H9 (cell line): Measurements from ENCODE around the gene COL4A2. TPM values are rescaled to one million over a fixed set of nuclear protein-coding genes. Genes with fewer than 3 reads are reported as not detected.

Source experiments
- DNase-seq: peaks from one replicate; pipeline ENCODE4 v3.0.0-alpha.2; 2017
- H2AFZ ChIP-seq: one replicate; pipeline ENCODE4 v1.6.1; 2013; ENCODE audit warnings: mild to moderate bottlenecking, low read length, control low read depth, moderate library complexity
- H2AK5ac ChIP-seq: 2 replicates; pipeline ENCODE4 v1.6.1; 2013; ENCODE audit warnings: low read length, control low read depth, mixed read lengths; ENCODE audit not compliant: insufficient read length
- H2BK120ac ChIP-seq: one replicate; pipeline ENCODE4 v1.6.1; 2013; ENCODE audit warnings: low read depth, mild to moderate bottlenecking, low read length, control low read depth, inconsistent platforms; ENCODE audit not compliant: poor library complexity, severe bottlenecking
- H2BK12ac ChIP-seq: 2 replicates; pipeline ENCODE4 v1.6.1; 2013; ENCODE audit warnings: low read length, control low read depth, mixed read lengths, low read depth; ENCODE audit not compliant: insufficient read length
- H2BK15ac ChIP-seq: 2 replicates; pipeline ENCODE4 v1.6.1; 2013; ENCODE audit warnings: low read depth, low read length, control low read depth
- H2BK20ac ChIP-seq: one replicate; pipeline ENCODE4 v1.6.1; 2013; ENCODE audit warnings: low read depth, mild to moderate bottlenecking, low read length, control low read depth, inconsistent platforms; ENCODE audit not compliant: poor library complexity, severe bottlenecking
- H2BK5ac ChIP-seq: 2 replicates; pipeline ENCODE4 v1.6.1; 2013; ENCODE audit warnings: low read length, control low read depth, mixed read lengths; ENCODE audit not compliant: insufficient read length
- H3K14ac ChIP-seq: 2 replicates; pipeline ENCODE4 v1.6.1; 2013; ENCODE audit warnings: low read length, control low read depth; ENCODE audit not compliant: insufficient read depth
- H3K18ac ChIP-seq: 2 replicates; pipeline ENCODE4 v1.6.1; 2013; ENCODE audit warnings: low read depth, mild to moderate bottlenecking, mixed read lengths, low read length, control low read depth; ENCODE audit not compliant: insufficient read length
- H3K23ac ChIP-seq: 2 replicates; pipeline ENCODE4 v1.6.1; 2013; ENCODE audit warnings: low read length, control low read depth, mixed read lengths, low read depth; ENCODE audit not compliant: insufficient read length
- H3K23me2 ChIP-seq: 2 replicates; pipeline ENCODE4 v1.6.1; 2013; ENCODE audit warnings: low read depth, mild to moderate bottlenecking, mixed read lengths, low read length, control low read depth; ENCODE audit not compliant: insufficient read length, poor library complexity, severe bottlenecking
- H3K27ac ChIP-seq: 2 replicates; pipeline ENCODE4 v1.5.1; 2013; ENCODE audit warnings: low read length, control low read depth, mixed read lengths, low read depth; ENCODE audit not compliant: insufficient read length
- H3K27me3 ChIP-seq: 2 replicates; pipeline ENCODE4 v1.6.1; 2013; ENCODE audit warnings: low read length, control low read depth, inconsistent platforms; ENCODE audit not compliant: insufficient read depth
- H3K4ac ChIP-seq: 2 replicates; pipeline ENCODE4 v1.6.1; 2013; ENCODE audit warnings: low read depth, mild to moderate bottlenecking, control low read depth, inconsistent platforms, low read length, moderate library complexity
- H3K4me1 ChIP-seq: 2 replicates; pipeline ENCODE4 v1.6.1; 2013; ENCODE audit warnings: low read length, control low read depth, inconsistent platforms; ENCODE audit not compliant: insufficient read depth
- H3K4me2 ChIP-seq: 2 replicates; pipeline ENCODE4 v1.6.1; 2013; ENCODE audit warnings: low read length, control low read depth, mixed read lengths; ENCODE audit not compliant: insufficient read length, insufficient read depth
- H3K56ac ChIP-seq: 2 replicates; pipeline ENCODE4 v1.6.1; 2013; ENCODE audit warnings: low read depth, mild to moderate bottlenecking, mixed read lengths, low read length, control low read depth; ENCODE audit not compliant: insufficient read length
- H3K79me1 ChIP-seq: 2 replicates; pipeline ENCODE4 v1.6.1; 2013; ENCODE audit warnings: low read depth, mild to moderate bottlenecking, moderate library complexity, low read length, control low read depth, inconsistent platforms; ENCODE audit not compliant: insufficient read depth, poor library complexity, severe bottlenecking
- H3K79me2 ChIP-seq: 2 replicates; pipeline ENCODE4 v1.6.1; 2013; ENCODE audit warnings: low read length, control low read depth, inconsistent platforms; ENCODE audit not compliant: insufficient read depth
- H3K9ac ChIP-seq: 2 replicates; pipeline ENCODE4 v1.6.1; 2013; ENCODE audit warnings: low read length, control low read depth, mixed read lengths; ENCODE audit not compliant: insufficient read length; ENCODE audit errors: extremely low read depth
- H3K9me3 ChIP-seq: one replicate; pipeline ENCODE4 v1.6.1; 2013; ENCODE audit warnings: low read depth, low read length, inconsistent platforms; ENCODE audit not compliant: control insufficient read depth
- H3T11ph ChIP-seq: one replicate; pipeline ENCODE4 v1.6.1; 2013; ENCODE audit warnings: mild to moderate bottlenecking, low read length, control low read depth, inconsistent platforms
- H4K20me1 ChIP-seq: one replicate; pipeline ENCODE4 v1.6.1; 2013; ENCODE audit not compliant: control insufficient read depth, insufficient read length, insufficient read depth
- H4K5ac ChIP-seq: 2 replicates; pipeline ENCODE4 v1.6.1; 2013; ENCODE audit warnings: low read depth, mild to moderate bottlenecking, mixed read lengths, low read length, control low read depth; ENCODE audit not compliant: insufficient read length
- H4K8ac ChIP-seq: replicated peaks from 2 replicates; pipeline ENCODE4 v1.6.1; 2013; ENCODE audit warnings: low read length, control low read depth, mixed read lengths, low read depth; ENCODE audit not compliant: insufficient read length
- H4K91ac ChIP-seq: 2 replicates; pipeline ENCODE4 v1.6.1; 2013; ENCODE audit warnings: low read depth, mild to moderate bottlenecking, moderate library complexity, mixed read lengths, low read length, control low read depth; ENCODE audit not compliant: insufficient read length
- H3K27ac Mint-ChIP-seq, 3 experiments: 2 replicates in 2 of 3; 3 replicates in 1 of 3; pipeline ENCODE4 v1.8.0; 2020 to 2021; ENCODE audit warnings: mixed read lengths in 3 of 3, mild to moderate bottlenecking in 1 of 3, moderate library complexity in 1 of 3
- H3K27me3 Mint-ChIP-seq: 2 replicates; pipeline ENCODE4 v1.8.0; 2021; ENCODE audit warnings: low read depth, mild to moderate bottlenecking, moderate library complexity, mixed read lengths
- H3K36me3 Mint-ChIP-seq, 3 experiments: 2 replicates in 2 of 3; 3 replicates in 1 of 3; pipeline ENCODE4 v1.8.0; 2020 to 2021; ENCODE audit warnings: low read depth in 3 of 3, mixed read lengths in 3 of 3; ENCODE audit not compliant: insufficient read depth in 1 of 3
- H3K4me1 Mint-ChIP-seq, 2 experiments: 2 replicates each; pipeline ENCODE4 v1.8.0; 2020; ENCODE audit warnings: mixed read lengths in 2 of 2
- H3K4me3 Mint-ChIP-seq, 2 experiments: 2 replicates in 1 of 2; 3 replicates in 1 of 2; pipeline ENCODE4 v1.8.0; 2020 to 2021; ENCODE audit warnings: mild to moderate bottlenecking in 2 of 2, mixed read lengths in 2 of 2, moderate library complexity in 1 of 2
- H3K9me3 Mint-ChIP-seq, 2 experiments: 2 replicates in 1 of 2; 3 replicates in 1 of 2; pipeline ENCODE4 v1.8.0; 2020; ENCODE audit warnings: mild to moderate bottlenecking in 2 of 2, mixed read lengths in 2 of 2, moderate library complexity in 1 of 2
- CTCF ChIP-seq: fragments of 200-600 bp; sonication (generic); conservative IDR thresholded peaks from 3 replicates; pipeline ENCODE4 v1.8.0; 2021; ENCODE audit warnings: antibody characterized with exemption, mild to moderate bottlenecking
- WGBS: extraction: QIAGEN DNeasy Blood & Tissue Kit; methylation state at CpG from one replicate; pipeline ENCODE4 v1.1.7; 2013; ENCODE audit warnings: missing lambda C conversion rate, low lambda C conversion rate, mixed read lengths; ENCODE audit not compliant: insufficient read length; ENCODE audit errors: extremely low coverage; 5-methylcytosine and 5-hydroxymethylcytosine counted together
- total RNA-seq: library from RNA; stranded (reverse); gene quantifications from 2 replicates; pipeline ENCODE4 v1.2.1, GENCODE V29; 2021

The COL4A2 gene
- total RNA-seq, 1 experiment from 2014 or later, result 76.5 TPM

GRCh38 chr13:110463871-110464510 is 156.9 kb downstream of the COL4A2 start:
- H3K4me3 Mint-ChIP-seq, result no peak overlapping the region
- Histone ChIP-seq H3K18ac (no peak overlapping the region), H3K27ac (no peak overlapping the region), H3K27me3 (no peaks in the 10 kb centered on the region), H2BK120ac (no peak overlapping the region), H3K23ac (no peak overlapping the region), H4K8ac (no peak overlapping the region), H3K14ac (no peak overlapping the region), H3K9ac (no peak overlapping the region), H4K5ac (no peak overlapping the region), H3K56ac (no peak overlapping the region), H4K20me1 (no peaks in the 10 kb centered on the region), H3K4me2 (no peak overlapping the region), H2AFZ (no peak overlapping the region), H3K23me2 (no peaks in the 10 kb centered on the region), H2BK15ac (no peak overlapping the region), H3K4me1 (no peaks in the 10 kb centered on the region), H2BK12ac (no peak overlapping the region), H2BK20ac (no peak overlapping the region), H2AK5ac (no peak overlapping the region), H4K91ac (no peak overlapping the region), H3T11ph (no peak overlapping the region), H3K79me2 (no peaks in the 10 kb centered on the region), H2BK5ac (no peak overlapping the region), H3K9me3 (no peaks in the 10 kb centered on the region), H3K4ac (no peak overlapping the region), H3K79me1 (no peaks in the 10 kb centered on the region)
- TF ChIP-seq CTCF, result no peak
- H3K36me3 Mint-ChIP-seq, result peaks cover 7 to 45% (median 35%) of the 10 kb centered on the region in 3 experiments; a peak in 6 of 7 replicates
- H3K4me1 Mint-ChIP-seq, result peaks cover 10 to 19% of the 10 kb centered on the region in 2 experiments
- H3K27me3 Mint-ChIP-seq, result no peaks in the 10 kb centered on the region
- H3K9me3 Mint-ChIP-seq, result no peaks in the 10 kb centered on the region
- DNase-seq, result no peak
- no CpG with 5 or more reads among the region's 6 CpGs for WGBS
- H3K27ac Mint-ChIP-seq, result no peak overlapping the region; a peak in 1 of 7 replicates
